ENCODE data around the gene CDH22.

DNA sequence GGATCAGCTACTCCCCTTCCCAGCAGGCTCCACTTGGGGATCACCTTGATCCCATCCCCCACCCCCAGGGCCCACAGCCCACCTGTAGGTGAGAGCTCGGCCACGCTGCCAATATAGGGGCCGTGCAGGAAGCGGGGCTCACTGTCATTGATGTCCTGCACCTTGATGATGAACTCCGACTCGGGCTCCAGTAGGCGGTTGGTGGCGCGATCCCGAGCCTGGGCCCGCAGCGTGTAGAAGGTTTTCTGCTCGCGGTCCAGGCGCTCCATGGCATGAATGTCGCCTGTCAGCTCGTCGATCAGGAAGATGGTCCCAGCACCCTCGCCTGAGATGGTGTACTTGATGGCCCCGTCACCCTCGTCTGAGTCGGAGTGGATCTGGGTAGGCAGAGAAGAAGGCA lies 67.4 kb downstream of the CDH22 start:
- TF ChIP-seq, protein P1, sequence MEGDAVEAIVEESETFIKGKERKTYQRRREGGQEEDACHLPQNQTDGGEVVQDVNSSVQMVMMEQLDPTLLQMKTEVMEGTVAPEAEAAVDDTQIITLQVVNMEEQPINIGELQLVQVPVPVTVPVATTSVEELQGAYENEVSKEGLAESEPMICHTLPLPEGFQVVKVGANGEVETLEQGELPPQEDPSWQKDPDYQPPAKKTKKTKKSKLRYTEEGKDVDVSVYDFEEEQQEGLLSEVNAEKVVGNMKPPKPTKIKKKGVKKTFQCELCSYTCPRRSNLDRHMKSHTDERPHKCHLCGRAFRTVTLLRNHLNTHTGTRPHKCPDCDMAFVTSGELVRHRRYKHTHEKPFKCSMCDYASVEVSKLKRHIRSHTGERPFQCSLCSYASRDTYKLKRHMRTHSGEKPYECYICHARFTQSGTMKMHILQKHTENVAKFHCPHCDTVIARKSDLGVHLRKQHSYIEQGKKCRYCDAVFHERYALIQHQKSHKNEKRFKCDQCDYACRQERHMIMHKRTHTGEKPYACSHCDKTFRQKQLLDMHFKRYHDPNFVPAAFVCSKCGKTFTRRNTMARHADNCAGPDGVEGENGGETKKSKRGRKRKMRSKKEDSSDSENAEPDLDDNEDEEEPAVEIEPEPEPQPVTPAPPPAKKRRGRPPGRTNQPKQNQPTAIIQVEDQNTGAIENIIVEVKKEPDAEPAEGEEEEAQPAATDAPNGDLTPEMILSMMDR (IDR thresholded peaks at IDR 0.05 in 4 of 5, conservative IDR thresholded peaks at IDR 0.05 in 1 of 5), result no peak
- no peak for TF ChIP-seq POLR2A (IDR thresholded peaks at IDR 0.05)
